NOMO-1 (cell line): ENCODE data around the gene MRTFB.
"Not testable (repeated sequence)": the region's sequence is repeated elsewhere in the genome, so short reads cannot be mapped to it uniquely, and the experiment has no call there.

ENCODE experiments used
- DNase-seq, 2 experiments: peaks; one replicate each; lab custom pipeline; 2025; ENCODE audit not compliant: unreplicated experiment in 2 of 2; lab: John Stamatoyannopoulos, UW

Gene MRTFB

GRCh38 chr16:14101415-14101814, 30.3 kb downstream of the MRTFB start:
- no peak for DNase-seq

- DNase-seq: no peak
These were observed 32.0 kb downstream of the MRTFB start for GRCh38 chr16:14102925-14103720.

GRCh38 chr16:14104066-14104465, 32.9 kb downstream of the MRTFB start:
- no peak for DNase-seq

- DNase-seq: no peak
These were observed 34.7 kb downstream of the MRTFB start for GRCh38 chr16:14105760-14106375.

GRCh38 chr16:14106457-14106856, 35.3 kb downstream of the MRTFB start:
- no peak for DNase-seq

GRCh38 chr16:14106961-14107360, 35.8 kb downstream of the MRTFB start:
- DNase-seq: no peak

- no peak for DNase-seq
These were observed 38.1 kb downstream of the MRTFB start for GRCh38 chr16:14109077-14109775.

DNA sequence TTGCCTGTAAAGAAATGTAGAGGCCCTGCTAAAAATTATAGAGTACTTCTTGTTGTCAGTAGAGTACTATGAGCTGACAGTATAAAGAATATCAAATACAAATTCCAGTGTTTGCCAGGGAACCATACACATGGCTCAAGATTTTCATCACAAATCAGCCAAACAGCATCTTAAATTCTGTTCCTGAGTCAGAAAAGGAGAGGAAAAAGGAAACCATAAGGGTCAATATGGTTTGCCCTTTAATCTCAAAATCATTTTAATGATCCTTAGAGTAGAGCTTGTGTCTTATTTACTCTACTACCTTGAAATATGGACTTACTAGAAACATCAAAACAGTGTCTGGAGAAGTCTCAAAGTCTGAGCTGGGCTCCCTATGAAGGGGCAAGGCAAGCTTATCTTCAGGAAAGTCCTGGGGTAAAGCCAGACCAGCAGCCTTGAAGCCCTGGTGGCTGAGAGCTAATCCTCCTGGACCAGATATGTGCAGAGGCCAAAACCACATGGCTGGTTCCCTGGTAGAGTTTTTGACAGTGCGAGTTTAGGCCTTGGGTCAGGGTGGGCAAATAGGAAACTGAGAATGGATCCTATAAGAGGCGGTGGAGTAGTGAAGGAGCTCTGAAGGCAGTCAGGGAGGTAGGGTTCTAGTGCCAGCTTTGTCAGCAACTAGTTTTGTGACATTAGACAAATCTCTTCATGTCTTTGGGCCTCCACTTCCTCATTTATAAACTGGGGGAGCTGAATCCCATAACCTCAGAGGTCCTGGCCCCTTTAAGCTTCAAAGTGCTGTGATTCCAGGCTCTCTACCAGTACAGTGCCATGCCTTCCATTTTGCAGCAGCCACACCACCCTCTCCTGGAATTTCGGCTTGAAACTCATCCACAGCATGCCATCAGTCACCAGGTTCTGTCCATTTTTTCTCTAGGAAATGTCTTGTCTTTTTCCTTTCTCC, 38.9 kb downstream of the MRTFB start:
- no peak for DNase-seq

DNA sequence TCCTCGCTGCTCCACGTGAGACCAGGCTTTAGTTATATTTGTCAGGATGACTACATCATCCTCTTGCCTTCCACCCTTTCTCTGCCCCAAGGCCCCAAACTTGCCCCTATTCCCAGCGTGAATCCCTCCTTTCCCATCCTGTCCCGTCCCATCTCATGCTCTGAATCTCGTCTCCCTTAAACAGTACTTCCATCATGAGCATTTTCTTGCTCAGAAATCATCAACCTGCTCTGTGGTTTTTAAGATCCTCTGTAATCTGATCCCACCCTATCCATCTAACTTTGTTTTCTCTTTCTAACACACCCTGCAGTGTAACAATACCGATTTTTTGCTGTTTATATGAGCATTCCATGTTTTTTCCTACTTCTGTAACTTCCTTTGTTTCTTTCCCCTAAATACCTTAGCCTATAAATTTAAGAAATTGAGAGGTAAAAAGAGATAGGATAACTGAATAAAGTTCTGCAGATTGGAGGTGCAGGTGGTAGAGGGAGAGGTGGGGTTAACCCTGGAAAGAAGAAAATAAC, 39.7 kb downstream of the MRTFB start:
- DNase-seq: no peak

GRCh38 chr16:14111713-14112538, 40.8 kb downstream of the MRTFB start:
- DNase-seq: no peak

DNA sequence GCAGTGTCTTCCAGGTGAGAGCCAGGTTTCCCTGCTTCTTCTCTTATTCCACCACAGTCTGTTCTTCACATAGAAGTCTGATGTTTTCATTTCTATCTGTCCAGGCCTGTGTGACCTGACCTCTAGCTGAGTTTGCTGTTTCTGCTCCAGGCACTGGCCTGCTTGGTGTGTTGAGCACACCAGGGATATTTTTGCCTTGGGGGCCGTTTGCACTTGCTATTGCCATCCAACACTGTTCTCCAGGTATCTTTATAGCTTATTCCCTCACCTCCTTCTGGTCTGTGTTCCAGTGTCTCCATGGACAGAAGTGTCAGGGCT, 41.4 kb downstream of the MRTFB start:
- DNase-seq: no peak

- DNase-seq: no peak
These were observed 42.2 kb downstream of the MRTFB start for GRCh38 chr16:14113344-14113743.

- DNase-seq: no peak
These were observed 45.9 kb downstream of the MRTFB start for GRCh38 chr16:14117051-14117450.

DNA sequence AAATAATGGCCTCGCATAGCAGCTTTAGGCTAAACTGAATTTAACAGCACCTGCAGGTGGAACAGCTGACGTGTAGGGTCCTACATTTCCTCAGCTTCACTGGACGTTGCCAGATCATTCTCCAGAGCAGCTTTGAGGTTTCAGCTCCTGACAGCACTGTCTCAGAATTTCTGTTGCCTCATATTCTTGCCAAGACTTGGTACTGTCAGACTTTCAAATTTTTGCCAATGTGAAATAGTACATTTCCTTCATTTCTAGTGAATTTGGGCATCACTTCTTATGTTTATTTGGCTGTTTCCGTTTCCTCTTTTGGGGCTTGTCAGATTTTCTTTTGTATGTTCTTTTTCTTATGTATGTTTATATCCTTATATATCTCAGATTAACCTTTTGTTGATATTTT, 48.7 kb downstream of the MRTFB start:
- DNase-seq: no peak

DNA sequence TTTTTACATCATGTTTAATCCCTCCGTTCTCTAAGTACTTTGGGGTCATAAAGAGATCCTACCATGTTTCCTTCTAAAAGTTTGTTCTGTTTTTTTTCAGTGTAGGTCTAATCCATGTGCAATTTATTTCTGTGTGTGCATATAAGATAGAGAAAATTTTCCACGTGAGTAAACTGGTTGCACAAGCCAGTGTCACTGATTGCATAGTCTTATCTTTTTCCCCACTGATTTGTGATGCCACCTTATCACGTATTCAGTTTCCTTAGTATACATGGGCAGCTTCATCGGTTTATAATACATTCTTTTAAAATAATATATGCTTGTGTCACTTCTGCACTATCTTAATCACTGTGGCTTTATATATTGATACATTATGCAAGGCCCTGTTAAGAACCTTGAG, 49.2 kb downstream of the MRTFB start:
- DNase-seq: no peak

DNA sequence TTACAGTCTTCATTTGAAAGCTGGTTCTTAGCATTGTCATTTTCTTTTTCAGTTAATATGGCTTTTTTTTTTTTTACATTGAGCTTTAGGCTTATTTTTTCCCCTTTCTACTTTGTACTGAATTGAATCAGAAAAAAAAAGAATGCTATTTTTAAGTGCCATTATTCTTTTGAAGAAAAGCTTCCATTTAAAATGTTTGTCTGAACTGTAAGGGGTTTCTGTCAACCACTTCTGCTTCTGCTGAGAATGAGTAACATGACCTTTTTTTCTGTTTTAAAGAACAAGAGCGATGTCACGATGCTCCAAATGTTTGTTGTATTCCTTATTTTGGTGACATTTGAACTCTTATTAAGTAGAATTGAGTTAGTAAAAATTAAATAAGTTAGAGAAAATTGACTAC, 50.0 kb downstream of the MRTFB start:
- peak in 1 of 2 experiments; percentile 36 for DNase-seq

DNA sequence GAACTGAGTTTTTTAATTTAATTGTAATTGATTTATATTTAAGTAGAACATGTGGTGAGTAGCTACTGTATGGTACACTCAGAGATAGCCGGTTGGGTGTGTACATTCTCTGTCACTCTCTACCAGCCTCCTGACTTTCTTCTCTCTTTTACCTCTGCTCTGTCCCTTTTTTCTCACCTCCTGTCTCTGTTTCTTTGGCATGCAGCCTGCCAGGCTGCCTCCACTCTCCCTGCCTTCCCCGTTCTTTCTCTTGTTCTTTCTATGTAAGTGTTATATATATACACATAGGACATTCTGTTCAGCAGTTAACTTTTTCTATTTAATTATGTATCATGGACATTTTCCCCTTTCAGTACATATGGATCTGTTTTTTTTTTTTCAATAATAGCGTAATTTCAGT, 50.8 kb downstream of the MRTFB start:
- no peak for DNase-seq

- DNase-seq: not testable (repeated sequence)
These were observed 51.3 kb downstream of the MRTFB start for GRCh38 chr16:14122430-14122829.

- no peak for DNase-seq
These were observed 54.0 kb downstream of the MRTFB start for GRCh38 chr16:14125000-14125681.
